HEK293 (cell line): ENCODE measurements around the gene MDGA2.
"Not testable (repeated sequence)": the region's sequence is repeated elsewhere in the genome, so short reads cannot be mapped to it uniquely, and the experiment has no call there.

Experiments
- CTCF ChIA-PET: fragments of 350-600 bp; formaldehyde crosslinking; extraction: SDS; loops from one replicate; lab custom pipeline; 2021; ENCODE audit warnings: antibody characterized with exemption; lab: Yijun Ruan, JAX
- POLR2A ChIA-PET: fragments of 300-600 bp; formaldehyde crosslinking; extraction: SDS; loops from one replicate; lab custom pipeline; 2020; ENCODE audit warnings: antibody characterized with exemption, inconsistent platforms; lab: Yijun Ruan, JAX
- H3K27ac ChIP-seq: fragments of 200-500 bp; sonication (Bioruptor generic); 2 replicates; pipeline ENCODE4 v1.5.1; 2014; ENCODE audit warnings: low read depth, low read length, control low read depth, inconsistent platforms; ENCODE audit errors: extremely low read depth
- H3K36me3 ChIP-seq, 2 experiments: fragments of 200-500 bp in 1 of 2; sonication (Bioruptor generic) in 1 of 2; 1 replicate in 1 of 2; 2 replicates in 1 of 2; pipeline ENCODE4 v1.5.1; 2014 to 2017; ENCODE audit warnings: inconsistent platforms in 2 of 2, low read length in 2 of 2; ENCODE audit not compliant: control insufficient read depth in 2 of 2, insufficient read depth in 1 of 2
- H3K4me1 ChIP-seq: fragments of 200-500 bp; sonication (Bioruptor generic); 2 replicates; pipeline ENCODE4 v1.5.1; 2014; ENCODE audit warnings: mild to moderate bottlenecking, low read length, inconsistent platforms; ENCODE audit not compliant: control insufficient read depth, insufficient read depth
- H3K4me3 ChIP-seq: 2 replicates; pipeline ENCODE4 v1.5.1; 2011; ENCODE audit warnings: low read depth, mild to moderate bottlenecking, control low read depth, low read length, moderate library complexity
- H3K9me3 ChIP-seq: fragments of 200-500 bp; sonication (Bioruptor generic); 2 replicates; pipeline ENCODE4 v1.5.1; 2014; ENCODE audit warnings: low read depth, low read length, inconsistent platforms; ENCODE audit not compliant: control insufficient read depth, insufficient read depth
- GFI1B ChIP-seq: fragments of 450-650 bp; formaldehyde crosslinking; IDR thresholded peaks from 2 replicates; pipeline ENCODE4 v1.5.1; 2016; ENCODE audit warnings: missing biosample characterization, missing genetic modification characterization
- HOXC10 ChIP-seq: sonication (generic); formaldehyde crosslinking; IDR thresholded peaks from 2 replicates; pipeline ENCODE4 v1.8.1; 2023; ENCODE audit warnings: mild to moderate bottlenecking, missing genetic modification reagents
- KLF9 ChIP-seq: fragments of 450-650 bp; formaldehyde crosslinking; IDR thresholded peaks from 2 replicates; pipeline ENCODE4 v1.5.1; 2016; ENCODE audit warnings: missing biosample characterization, missing genetic modification characterization, low read depth
- ZFHX2 ChIP-seq: fragments of 450-650 bp; formaldehyde crosslinking; conservative IDR thresholded peaks from 2 replicates; pipeline ENCODE4 v1.5.1; 2016; ENCODE audit warnings: missing biosample characterization, missing genetic modification characterization
- ZNF112 ChIP-seq: fragments of 450-650 bp; formaldehyde crosslinking; IDR thresholded peaks from 2 replicates; pipeline ENCODE4 v1.5.0; 2017; ENCODE audit warnings: missing biosample characterization, missing genetic modification characterization
- ZNF175 ChIP-seq: fragments of 450-650 bp; formaldehyde crosslinking; IDR thresholded peaks from 2 replicates; pipeline ENCODE4 v1.5.1; 2016; ENCODE audit warnings: missing biosample characterization, missing genetic modification characterization
- ZNF223 ChIP-seq: fragments of 450-650 bp; formaldehyde crosslinking; IDR thresholded peaks from 2 replicates; pipeline ENCODE4 v1.5.1; 2016; ENCODE audit warnings: missing biosample characterization, missing genetic modification characterization
- ZNF239 ChIP-seq: fragments of 450-650 bp; formaldehyde crosslinking; IDR thresholded peaks from 2 replicates; pipeline ENCODE4 v1.5.1; 2016; ENCODE audit warnings: missing biosample characterization, missing genetic modification characterization
- ZNF274 ChIP-seq, 2 experiments: fragments of 200-500 bp in 1 of 2; fragments of 450-650 bp in 1 of 2; sonication (Bioruptor generic) in 1 of 2; formaldehyde crosslinking in 1 of 2; IDR thresholded peaks; 2 replicates each; pipeline versions ENCODE4 v1.5.1 to v1.6.1; 2014 to 2016; ENCODE audit warnings: borderline replicate concordance in 1 of 2, inconsistent platforms in 1 of 2, low read length in 1 of 2, missing biosample characterization in 1 of 2, missing genetic modification characterization in 1 of 2
- ZNF280D ChIP-seq: fragments of 450-650 bp; formaldehyde crosslinking; IDR thresholded peaks from 2 replicates; pipeline ENCODE4 v1.5.1; 2016; ENCODE audit warnings: missing biosample characterization, missing genetic modification characterization
- ZNF302 ChIP-seq: fragments of 450-650 bp; formaldehyde crosslinking; IDR thresholded peaks from 2 replicates; pipeline ENCODE4 v1.5.1; 2016; ENCODE audit warnings: missing biosample characterization, missing genetic modification characterization, low read depth
- ZNF366 ChIP-seq: fragments of 450-650 bp; formaldehyde crosslinking; conservative IDR thresholded peaks from 2 replicates; pipeline ENCODE4 v1.5.1; 2016; ENCODE audit warnings: missing biosample characterization, missing genetic modification characterization
- ZNF426 ChIP-seq: fragments of 450-650 bp; formaldehyde crosslinking; IDR thresholded peaks from 2 replicates; pipeline ENCODE4 v1.5.1; 2017; ENCODE audit warnings: missing biosample characterization, missing genetic modification characterization, mild to moderate bottlenecking, inconsistent platforms, moderate library complexity
- ZNF549 ChIP-seq: fragments of 450-650 bp; IDR thresholded peaks from 2 replicates; pipeline ENCODE4 v1.5.1; 2018; ENCODE audit warnings: missing biosample characterization, missing genetic modification characterization, mild to moderate bottlenecking, inconsistent platforms, moderate library complexity
- ZNF623 ChIP-seq: fragments of 450-650 bp; formaldehyde crosslinking; IDR thresholded peaks from 2 replicates; pipeline ENCODE4 v1.5.1; 2016; ENCODE audit warnings: missing biosample characterization, missing genetic modification characterization
- ZNF645 ChIP-seq: fragments of 450-650 bp; formaldehyde crosslinking; IDR thresholded peaks from 2 replicates; pipeline ENCODE4; 2016; ENCODE audit warnings: missing biosample characterization, missing genetic modification characterization
- ZNF660 ChIP-seq: fragments of 450-650 bp; IDR thresholded peaks from 2 replicates; pipeline ENCODE4 v1.5.1; 2018; ENCODE audit warnings: missing biosample characterization, mild to moderate bottlenecking, missing genetic modification characterization
- ZNF664 ChIP-seq: fragments of 450-650 bp; formaldehyde crosslinking; IDR thresholded peaks from 2 replicates; pipeline ENCODE4 v1.5.1; 2016; ENCODE audit warnings: missing biosample characterization, missing genetic modification characterization
- ZNF670 ChIP-seq: fragments of 450-650 bp; formaldehyde crosslinking; IDR thresholded peaks from 2 replicates; pipeline ENCODE4 v1.5.1; 2016; ENCODE audit warnings: missing biosample characterization, missing genetic modification characterization, low read depth
- ZNF692 ChIP-seq: fragments of 450-650 bp; formaldehyde crosslinking; IDR thresholded peaks from 2 replicates; pipeline ENCODE4 v1.5.1; 2016; ENCODE audit warnings: missing biosample characterization, missing genetic modification characterization
- ZXDB ChIP-seq: fragments of 450-650 bp; formaldehyde crosslinking; IDR thresholded peaks from 2 replicates; pipeline ENCODE4 v1.5.1; 2016; ENCODE audit warnings: missing biosample characterization, missing genetic modification characterization

MDGA2 gene

GRCh38 chr14:47246367-47246766 lies 429.0 kb downstream of the MDGA2 start (continued):
- TF ChIP-seq ZNF274 (IDR thresholded peaks at IDR 0.05; ENCODE audit: low read length) = no peak
- no peak for TF ChIP-seq ZNF274 (tag by site-specific recombination; IDR thresholded peaks at IDR 0.05; ENCODE audit: borderline replicate concordance)

GRCh38 chr14:47242579-47242978 lies 432.8 kb downstream of the MDGA2 start:
- H3K9me3 ChIP-seq, POLR2A ChIA-PET, H3K36me3 ChIP-seq, H3K27ac ChIP-seq, H3K4me1 ChIP-seq, H3K4me3 ChIP-seq: not testable (repeated sequence)
- CTCF ChIA-PET = interaction anchor here (0.6 kb wide), 1 partner anchor 1223 kb away, joined by 3 read pairs; no protein-coding TSS in a partner anchor

- POLR2A ChIA-PET = no interaction called here
- H3K4me3 ChIP-seq = no peak overlapping the region
- no peaks in the 10 kb centered on the region for H3K36me3 ChIP-seq
- H3K9me3 ChIP-seq = no peaks in the 10 kb centered on the region
- TF ChIP-seq HOXC10 (CRISPR knock-in tag) = no peak
- no peak for TF ChIP-seq ZNF426 (tag by site-specific recombination)
- no peak for TF ChIP-seq ZNF623
- no peak for TF ChIP-seq ZNF366 (tag by site-specific recombination)
- no peak for TF ChIP-seq ZNF670 (tag by site-specific recombination)
- no peak for TF ChIP-seq GFI1B
- TF ChIP-seq ZNF280D (tag by site-specific recombination) = no peak
- TF ChIP-seq, all 188 proteins: peak for 0
- Histone ChIP-seq H3K4me1 (no peaks in the 10 kb centered on the region), H3K27ac (no peak overlapping the region)
- CTCF ChIA-PET = no interaction called here
These were observed 434.5 kb downstream of the MDGA2 start for GRCh38 chr14:47240748-47241437.

- Histone ChIP-seq H3K4me3 (no peak overlapping the region), H3K36me3 (no peaks in the 10 kb centered on the region), H3K4me1 (no peaks in the 10 kb centered on the region), H3K9me3 (no peaks in the 10 kb centered on the region), H3K27ac (no peak overlapping the region)
- POLR2A ChIA-PET = no interaction called here
- CTCF ChIA-PET = no interaction called here
- no peak for TF ChIP-seq ZNF302
- no peak for TF ChIP-seq ZNF223 (tag by site-specific recombination)
- TF ChIP-seq ZNF660 (tag by site-specific recombination) = no peak
- TF ChIP-seq ZNF175 (tag by site-specific recombination) = no peak
- TF ChIP-seq ZNF239 = no peak
- TF ChIP-seq ZFHX2 = no peak
- no peak for TF ChIP-seq ZNF112 (tag by site-specific recombination)
- no peak for TF ChIP-seq ZNF692
- TF ChIP-seq ZNF645 (tag by site-specific recombination) = no peak
- no peak for TF ChIP-seq KLF9 (tag by site-specific recombination)
- TF ChIP-seq ZNF280D (tag by site-specific recombination) = no peak
- no peak for TF ChIP-seq ZNF549 (tag by site-specific recombination)
- no peak for TF ChIP-seq ZXDB (tag by site-specific recombination)
- no peak for TF ChIP-seq ZNF664 (tag by site-specific recombination)
These were observed 439.8 kb downstream of the MDGA2 start for GRCh38 chr14:47235619-47236018.
